Fibroblast of gingiva (primary cell): ENCODE measurements around the gene SMIM13.

ENCODE experiments used
- DNase-seq: peaks from one replicate; pipeline ENCODE4 v3.0.0-alpha.2; 2011; ENCODE audit warnings: low read depth

Gene SMIM13

GRCh38 chr6:11153447-11153846 lies 59.8 kb downstream of the SMIM13 start:
- DNase-seq = no peak

- no peak for DNase-seq
Measured at GRCh38 chr6:11155589-11155988, 62.0 kb downstream of the SMIM13 start.

GRCh38 chr6:11160199-11160598 lies 66.6 kb downstream of the SMIM13 start:
- DNase-seq = peak; percentile 40

- peak; percentile 32 for DNase-seq
Measured at GRCh38 chr6:11161031-11161956, 67.7 kb downstream of the SMIM13 start.

- no peak for DNase-seq
Measured at GRCh38 chr6:11162262-11162661, 68.6 kb downstream of the SMIM13 start.

- DNase-seq = no peak
Measured at GRCh38 chr6:11163932-11164331, 70.3 kb downstream of the SMIM13 start.

- DNase-seq = no peak
Measured at GRCh38 chr6:11164717-11165646, 71.3 kb downstream of the SMIM13 start.

GRCh38 chr6:11166948-11167347 lies 73.3 kb downstream of the SMIM13 start:
- no peak for DNase-seq

- DNase-seq = peak; percentile 25
Measured at GRCh38 chr6:11168091-11168635, 74.5 kb downstream of the SMIM13 start.

- no peak for DNase-seq
Measured at GRCh38 chr6:11171952-11172351, 78.3 kb downstream of the SMIM13 start.

- DNase-seq = peak; percentile 12
Measured at GRCh38 chr6:11172501-11173327, 79.1 kb downstream of the SMIM13 start.

- no peak for DNase-seq
Measured at GRCh38 chr6:11174242-11174611, 80.6 kb downstream of the SMIM13 start.

GRCh38 chr6:11177271-11177670 lies 83.6 kb downstream of the SMIM13 start:
- DNase-seq = no peak

- no peak for DNase-seq
Measured at GRCh38 chr6:11179088-11179418, 85.4 kb downstream of the SMIM13 start.

- no peak for DNase-seq
Measured at GRCh38 chr6:11179419-11180202, 86.0 kb downstream of the SMIM13 start.

- no peak for DNase-seq
Measured at GRCh38 chr6:11181478-11182136, 88.0 kb downstream of the SMIM13 start.

- DNase-seq = no peak
Measured at GRCh38 chr6:11183761-11184362, 90.2 kb downstream of the SMIM13 start.

- no peak for DNase-seq
Measured at GRCh38 chr6:11185204-11185842, 91.7 kb downstream of the SMIM13 start.

- DNase-seq = no peak
Measured at GRCh38 chr6:11187301-11187700, 93.7 kb downstream of the SMIM13 start.
